Keratinocyte (primary cell): ENCODE results near the gene NHSL2. TPM values are rescaled to one million over a fixed set of nuclear protein-coding genes. Genes with fewer than 3 reads are reported as not detected.

Experiments
- DNase-seq: peaks from one replicate; pipeline ENCODE4 v3.0.0-alpha.2; 2011; ENCODE audit warnings: low read depth, missing footprints, low spot score
- FAIRE-seq: peaks from 2 replicates; lab custom pipeline; 2011; peaks lifted over from hg19 to GRCh38; lab: Jason Lieb, UNC
- H2AFZ ChIP-seq: 2 replicates; pipeline ENCODE4 v1.6.0; 2012; ENCODE audit warnings: low read length, control low read depth, inconsistent platforms; ENCODE audit not compliant: control insufficient read depth
- H3K27ac ChIP-seq: 2 replicates; pipeline ENCODE4 v1.5.1; 2011; ENCODE audit warnings: low read length; ENCODE audit not compliant: control insufficient read depth, insufficient read depth
- H3K27me3 ChIP-seq: 3 replicates; pipeline ENCODE4 v1.6.0; 2011; ENCODE audit warnings: low read length; ENCODE audit not compliant: control insufficient read depth, insufficient read depth; ENCODE audit errors: extremely low read depth
- H3K36me3 ChIP-seq, 2 experiments: 2 replicates in 1 of 2; 3 replicates in 1 of 2; pipeline ENCODE4 v1.5.1; 2011; ENCODE audit warnings: low read length in 2 of 2, mild to moderate bottlenecking in 1 of 2; ENCODE audit not compliant: control insufficient read depth in 2 of 2, insufficient read depth in 2 of 2; ENCODE audit errors: extremely low read depth in 1 of 2
- H3K4me1 ChIP-seq: 3 replicates; pipeline ENCODE4 v1.5.1; 2011; ENCODE audit warnings: low read length; ENCODE audit not compliant: control insufficient read depth, insufficient read depth; ENCODE audit errors: extremely low read depth
- H3K4me2 ChIP-seq: 3 replicates; pipeline ENCODE4 v1.6.0; 2011; ENCODE audit warnings: low read depth, low read length; ENCODE audit not compliant: control insufficient read depth, insufficient read depth; ENCODE audit errors: extremely low read depth
- H3K4me3 ChIP-seq, 3 experiments: fragments of 200-600 bp in 1 of 3; sonication (generic) in 1 of 3; 2 replicates in 2 of 3; 3 replicates in 1 of 3; pipeline ENCODE4 v1.5.1; 2011 to 2016; ENCODE audit warnings: low read length in 3 of 3, mild to moderate bottlenecking in 3 of 3, control low read depth in 2 of 3, inconsistent platforms in 1 of 3, low read depth in 1 of 3, mixed read lengths in 1 of 3, mixed run types in 1 of 3, moderate library complexity in 1 of 3; ENCODE audit not compliant: control insufficient read depth in 2 of 3, insufficient read depth in 2 of 3; ENCODE audit errors: extremely low read depth in 1 of 3
- H3K79me2 ChIP-seq: 2 replicates; pipeline ENCODE4 v1.6.0; 2012; ENCODE audit warnings: low read length; ENCODE audit not compliant: control insufficient read depth, insufficient read depth
- H3K9ac ChIP-seq: 3 replicates; pipeline ENCODE4 v1.6.0; 2011; ENCODE audit warnings: low read length; ENCODE audit not compliant: control insufficient read depth, insufficient read depth; ENCODE audit errors: extremely low read depth
- H3K9me1 ChIP-seq: 3 replicates; pipeline ENCODE4 v1.6.0; 2011; ENCODE audit warnings: low read length; ENCODE audit not compliant: control insufficient read depth, insufficient read depth; ENCODE audit errors: extremely low read depth
- H3K9me3 ChIP-seq: 2 replicates; pipeline ENCODE4 v1.5.1; 2012; ENCODE audit warnings: low read depth, low read length; ENCODE audit not compliant: control insufficient read depth
- H4K20me1 ChIP-seq: 3 replicates; pipeline ENCODE4 v1.6.0; 2011; ENCODE audit warnings: low read length; ENCODE audit not compliant: control insufficient read depth, insufficient read depth; ENCODE audit errors: extremely low read depth
- EZH2 ChIP-seq: IDR thresholded peaks from one replicate; pipeline ENCODE4 v1.6.1; 2012; ENCODE audit warnings: inconsistent platforms, mild to moderate bottlenecking, low read length, moderate library complexity
- dilution Hi-C: fragments of 300-500 bp; cut with MboI; formaldehyde crosslinking; loops from one replicate; pipeline ENCODE4 v1.7.0; 2020; ENCODE audit warnings: low sequenced_read_pairs; ENCODE audit not compliant: extremely low pct_ligation_motif_present
- polyA plus RNA-seq, 5 experiments: library from polyadenylated mRNA; depleted of rRNA in 3 of 5; stranded (reverse) in 3 of 5; stranded (forward) in 1 of 5; unstranded in 1 of 5; fragments of >200 nt; gene quantifications; 1 replicate in 1 of 5; 2 replicates in 3 of 5; 3 replicates in 1 of 5; pipeline versions ENCODE4 v1.2.1 to v1.2.3, GENCODE V29; 2011 to 2012; ENCODE audit warnings: missing spikeins in 2 of 5, low read depth in 1 of 5, low replicate concordance in 1 of 5
- TF ChIP-seq, protein P1 (sequence below), 3 experiments: IDR thresholded peaks in 1 of 3; conservative IDR thresholded peaks in 1 of 3; optimal IDR thresholded peaks in 1 of 3; 2 replicates in 2 of 3; 3 replicates in 1 of 3; pipeline versions ENCODE3 to v1.5.1; 2011; ENCODE audit warnings: low read length in 3 of 3, mild to moderate bottlenecking in 3 of 3, moderate library complexity in 2 of 3, control low read depth in 1 of 3, inconsistent platforms in 1 of 3; ENCODE audit not compliant: insufficient read depth in 2 of 3; ENCODE audit errors: extremely low read depth in 1 of 3

NHSL2 gene
- polyA plus RNA-seq, 1 donor (not counting 4 experiments of a cell fraction or from before 2014, with no cell fraction given) = 0.04 TPM

DNA sequence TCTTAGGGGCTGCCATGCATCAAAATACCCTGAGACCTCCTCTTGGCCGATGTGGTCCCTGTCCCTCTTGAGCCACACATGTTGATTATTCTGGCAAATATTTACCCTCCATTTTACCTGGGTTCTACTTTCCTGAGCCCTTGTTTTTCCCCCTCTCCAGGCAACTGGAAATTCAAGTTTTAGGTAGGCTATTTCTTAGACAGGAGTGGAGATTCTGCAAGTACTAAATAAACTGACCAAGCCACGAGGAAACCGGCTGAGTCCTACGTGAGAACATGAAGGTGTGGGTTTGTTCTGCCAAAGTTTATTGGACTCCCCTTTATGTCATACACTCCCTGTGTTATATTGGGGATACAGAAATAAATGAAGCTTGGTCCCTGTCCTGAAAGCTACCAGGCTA is 133.0 kb downstream of the NHSL2 start:
- Histone ChIP-seq H3K79me2 (no peaks in the 10 kb centered on the region), H3K4me2 (no peak overlapping the region), H4K20me1 (no peaks in the 10 kb centered on the region), H2AFZ (no peak overlapping the region), H3K4me1 (no peaks in the 10 kb centered on the region), H3K9me1 (no peaks in the 10 kb centered on the region), H3K36me3 (no peaks in the 10 kb centered on the region), H3K9me3 (no peaks in the 10 kb centered on the region), H3K4me3 (no peak overlapping the region), H3K9ac (no peak overlapping the region), H3K27me3 (peaks cover 37% of the 10 kb centered on the region), H3K27ac (no peak overlapping the region)
- dilution Hi-C loops = no loop called here
- DNase-seq = no peak
- TF ChIP-seq, protein P1, sequence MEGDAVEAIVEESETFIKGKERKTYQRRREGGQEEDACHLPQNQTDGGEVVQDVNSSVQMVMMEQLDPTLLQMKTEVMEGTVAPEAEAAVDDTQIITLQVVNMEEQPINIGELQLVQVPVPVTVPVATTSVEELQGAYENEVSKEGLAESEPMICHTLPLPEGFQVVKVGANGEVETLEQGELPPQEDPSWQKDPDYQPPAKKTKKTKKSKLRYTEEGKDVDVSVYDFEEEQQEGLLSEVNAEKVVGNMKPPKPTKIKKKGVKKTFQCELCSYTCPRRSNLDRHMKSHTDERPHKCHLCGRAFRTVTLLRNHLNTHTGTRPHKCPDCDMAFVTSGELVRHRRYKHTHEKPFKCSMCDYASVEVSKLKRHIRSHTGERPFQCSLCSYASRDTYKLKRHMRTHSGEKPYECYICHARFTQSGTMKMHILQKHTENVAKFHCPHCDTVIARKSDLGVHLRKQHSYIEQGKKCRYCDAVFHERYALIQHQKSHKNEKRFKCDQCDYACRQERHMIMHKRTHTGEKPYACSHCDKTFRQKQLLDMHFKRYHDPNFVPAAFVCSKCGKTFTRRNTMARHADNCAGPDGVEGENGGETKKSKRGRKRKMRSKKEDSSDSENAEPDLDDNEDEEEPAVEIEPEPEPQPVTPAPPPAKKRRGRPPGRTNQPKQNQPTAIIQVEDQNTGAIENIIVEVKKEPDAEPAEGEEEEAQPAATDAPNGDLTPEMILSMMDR (optimal IDR thresholded peaks at IDR 0.05 in 1 of 3, IDR thresholded peaks at IDR 0.05 in 1 of 3, conservative IDR thresholded peaks at IDR 0.05 in 1 of 3; ENCODE audit: extremely low read depth in 1 of 3, insufficient read depth in 2 of 3, low read length in 3 of 3) = no peak
- TF ChIP-seq EZH2 = no peak
- FAIRE-seq = no peak

DNA sequence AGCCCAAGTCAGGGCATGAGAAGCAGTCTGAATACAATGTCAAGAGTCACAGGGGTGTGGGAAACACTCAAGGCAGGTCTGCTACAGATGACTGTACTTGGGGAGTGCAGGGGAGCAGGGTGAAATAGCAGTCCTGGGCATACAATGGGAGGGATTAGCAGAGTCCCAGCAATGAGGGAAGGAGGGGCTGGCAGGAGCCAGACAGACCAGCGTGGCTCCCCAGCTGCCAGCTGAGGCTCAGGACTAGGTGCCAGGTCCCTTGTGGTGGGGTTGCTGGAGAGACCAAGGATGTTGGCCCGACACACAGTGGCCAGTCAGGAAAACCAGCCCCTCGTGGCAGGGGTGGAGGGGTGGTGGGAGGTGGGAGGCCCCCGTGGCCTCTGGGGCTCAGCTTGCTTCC is 134.5 kb downstream of the NHSL2 start:
- H3K9me1 ChIP-seq = no peaks in the 10 kb centered on the region
- no peaks in the 10 kb centered on the region for H3K9me3 ChIP-seq
- H2AFZ ChIP-seq = no peak overlapping the region
- no peaks in the 10 kb centered on the region for H3K36me3 ChIP-seq
- TF ChIP-seq, protein P1 (optimal IDR thresholded peaks at IDR 0.05 in 1 of 3, IDR thresholded peaks at IDR 0.05 in 1 of 3, conservative IDR thresholded peaks at IDR 0.05 in 1 of 3; ENCODE audit: extremely low read depth in 1 of 3, insufficient read depth in 2 of 3, low read length in 3 of 3) = no peak
- no peak for TF ChIP-seq EZH2
- dilution Hi-C loops = no loop called here
- no peak for DNase-seq
- H3K27ac ChIP-seq = no peak overlapping the region
- no peak overlapping the region for H3K9ac ChIP-seq
- no peak overlapping the region for H3K4me3 ChIP-seq
- FAIRE-seq = no peak
- no peak overlapping the region for H3K4me2 ChIP-seq
- no peaks in the 10 kb centered on the region for H3K79me2 ChIP-seq
- no peaks in the 10 kb centered on the region for H4K20me1 ChIP-seq
- H3K4me1 ChIP-seq = no peaks in the 10 kb centered on the region
- peaks cover 29% of the 10 kb centered on the region for H3K27me3 ChIP-seq
